Epidermal melanocyte (primary cell): ENCODE data around the gene ACE.

Experiments
- DNase-seq: peaks from one replicate; pipeline ENCODE4 v3.0.0; 2011; ENCODE audit warnings: low spot score; ENCODE audit not compliant: insufficient read length

ACE gene

DNA sequence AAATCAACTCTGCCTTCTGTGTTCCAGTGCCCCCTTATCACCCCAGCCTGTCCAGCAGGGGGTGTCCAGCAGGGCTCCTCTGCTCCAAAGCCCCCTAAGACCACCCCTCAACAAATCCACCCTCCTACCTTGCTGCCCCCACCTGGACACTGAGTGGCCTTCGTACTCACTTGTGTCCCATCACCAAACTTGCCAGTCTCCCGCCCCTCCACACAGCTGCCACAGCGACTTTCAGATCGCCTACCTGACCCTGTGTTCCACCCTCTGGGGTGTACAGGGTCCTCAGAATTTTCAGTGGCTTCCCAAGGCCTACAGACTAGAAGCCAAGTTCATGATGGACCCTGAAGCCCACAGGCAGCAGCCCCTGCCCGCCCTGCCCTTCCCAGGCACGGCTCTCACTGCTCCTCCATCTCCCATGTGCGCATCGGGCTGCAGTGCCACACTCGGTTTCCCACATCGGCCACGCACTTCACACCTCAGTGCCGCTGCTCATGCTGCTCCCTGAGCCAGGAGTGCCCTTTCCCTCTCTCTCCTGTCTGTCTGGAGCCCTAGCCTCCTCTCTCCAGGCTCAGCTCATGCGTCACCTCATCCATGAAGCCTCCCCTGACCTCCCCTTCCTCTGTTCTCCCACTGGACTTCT lies 58.1 kb downstream of the ACE start:
- DNase-seq = no peak

DNA sequence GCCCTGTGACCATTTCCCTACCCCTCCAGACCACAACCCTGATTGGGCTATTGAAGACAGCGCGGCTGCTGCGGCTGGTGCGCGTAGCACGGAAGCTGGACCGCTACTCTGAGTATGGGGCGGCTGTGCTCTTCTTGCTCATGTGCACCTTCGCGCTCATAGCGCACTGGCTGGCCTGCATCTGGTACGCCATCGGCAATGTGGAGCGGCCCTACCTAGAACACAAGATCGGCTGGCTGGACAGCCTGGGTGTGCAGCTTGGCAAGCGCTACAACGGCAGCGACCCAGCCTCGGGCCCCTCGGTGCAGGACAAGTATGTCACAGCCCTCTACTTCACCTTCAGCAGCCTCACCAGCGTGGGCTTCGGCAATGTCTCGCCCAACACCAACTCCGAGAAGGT lies 58.8 kb downstream of the ACE start:
- no peak for DNase-seq

DNA sequence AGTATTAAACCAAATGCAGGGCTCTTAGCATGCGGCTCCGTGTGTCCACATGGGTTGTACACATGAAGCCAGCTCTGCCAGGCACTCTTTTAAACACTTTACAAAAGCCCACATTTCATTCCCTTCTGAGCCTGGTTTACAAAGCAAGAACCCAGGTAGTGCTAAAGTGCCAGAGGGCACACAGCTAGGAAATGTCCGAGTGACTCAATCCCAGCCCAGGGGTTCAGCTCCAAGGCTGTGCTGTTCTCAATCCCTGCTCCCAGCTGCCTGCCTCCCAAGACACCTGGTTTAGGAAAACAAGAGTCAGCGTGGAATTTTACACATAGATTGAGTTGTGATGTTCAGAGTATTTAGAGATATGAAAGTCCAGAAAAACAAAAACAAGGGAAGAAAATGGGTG lies 60.1 kb downstream of the ACE start:
- DNase-seq = no peak

DNA sequence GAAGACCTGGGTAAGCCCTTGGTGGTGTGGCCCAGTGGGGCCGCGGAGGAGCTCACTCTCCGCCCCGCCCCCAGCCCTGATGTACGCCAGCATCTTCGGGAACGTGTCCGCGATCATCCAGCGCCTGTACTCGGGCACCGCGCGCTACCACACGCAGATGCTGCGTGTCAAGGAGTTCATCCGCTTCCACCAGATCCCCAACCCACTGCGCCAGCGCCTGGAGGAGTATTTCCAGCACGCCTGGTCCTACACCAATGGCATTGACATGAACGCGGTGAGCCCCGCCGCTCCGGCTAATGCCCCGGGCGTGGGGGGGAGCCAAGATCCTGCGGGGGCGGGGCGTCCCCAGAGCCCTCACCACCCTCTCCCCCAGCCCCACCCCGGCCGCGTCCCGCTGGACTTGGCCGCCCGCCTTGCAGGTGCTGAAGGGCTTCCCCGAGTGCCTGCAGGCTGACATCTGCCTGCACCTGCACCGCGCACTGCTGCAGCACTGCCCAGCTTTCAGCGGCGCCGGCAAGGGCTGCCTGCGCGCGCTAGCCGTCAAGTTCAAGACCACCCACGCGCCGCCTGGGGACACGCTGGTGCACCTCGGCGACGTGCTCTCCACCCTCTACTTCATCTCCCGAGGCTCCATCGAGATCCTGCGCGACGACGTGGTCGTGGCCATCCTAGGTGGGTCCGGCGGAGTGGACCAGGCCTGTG lies 61.3 kb downstream of the ACE start:
- DNase-seq = no peak

DNA sequence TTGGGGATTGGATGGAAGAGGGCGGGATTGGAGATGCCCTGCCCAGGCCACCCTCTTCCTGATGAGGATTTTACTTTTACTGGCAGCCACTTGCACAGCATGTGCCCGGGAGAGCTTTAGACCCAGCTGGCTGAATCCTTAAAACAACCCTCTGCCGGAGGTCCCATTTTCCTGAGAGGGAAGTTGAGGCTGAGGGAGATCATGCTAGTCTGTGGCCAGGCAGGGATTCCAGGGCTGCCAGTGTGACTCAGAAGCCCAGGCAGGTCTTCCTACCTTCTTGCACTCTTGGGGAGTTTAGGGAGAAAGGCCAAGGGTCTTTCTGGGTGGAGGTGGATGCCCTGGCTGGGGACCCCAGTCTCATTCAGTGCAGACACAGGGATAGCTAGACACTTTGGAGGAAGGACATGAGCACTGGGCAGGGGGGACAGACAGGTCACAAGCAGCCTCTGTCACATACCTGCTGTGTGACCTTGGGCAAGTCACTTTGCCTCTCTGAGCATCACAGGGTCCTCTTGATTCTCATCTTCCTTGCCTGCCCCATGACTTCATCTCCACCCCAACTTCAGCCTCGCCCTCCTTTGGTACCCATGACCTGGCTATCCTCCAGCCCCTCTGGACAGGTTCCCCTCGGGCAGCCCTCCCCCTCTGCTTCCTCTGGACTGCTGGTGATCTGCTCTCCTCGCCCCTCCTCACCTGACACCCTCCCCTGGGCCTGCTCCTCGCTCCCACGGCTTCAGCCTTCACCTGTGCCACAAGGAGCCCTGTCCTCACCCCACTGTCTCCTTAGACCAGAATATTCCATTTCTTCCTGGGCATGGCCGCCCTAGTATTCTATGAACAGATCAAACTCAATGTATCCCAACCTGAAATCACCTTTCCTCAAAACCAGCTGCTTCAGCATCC lies 62.1 kb downstream of the ACE start:
- DNase-seq = no peak

DNA sequence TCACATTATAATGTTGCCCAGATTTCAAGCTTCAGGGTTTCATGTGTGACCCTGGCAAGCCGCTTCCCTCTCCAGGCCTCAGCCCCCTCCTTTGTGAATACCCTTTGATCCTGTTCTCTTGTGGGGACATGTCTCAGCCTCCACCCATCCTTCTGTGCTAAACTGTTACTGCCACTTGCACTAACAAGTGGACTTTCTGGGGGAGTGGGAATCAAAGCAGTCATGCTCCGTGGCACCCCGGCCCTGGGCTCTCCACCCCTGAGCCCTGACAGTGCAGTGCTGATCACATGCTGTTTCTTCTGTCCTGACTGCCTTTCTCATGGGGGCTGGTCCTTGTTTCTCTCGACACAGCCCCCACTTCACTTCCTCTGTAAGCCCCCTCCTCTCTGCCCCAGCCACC lies 63.7 kb downstream of the ACE start:
- DNase-seq = no peak

DNA sequence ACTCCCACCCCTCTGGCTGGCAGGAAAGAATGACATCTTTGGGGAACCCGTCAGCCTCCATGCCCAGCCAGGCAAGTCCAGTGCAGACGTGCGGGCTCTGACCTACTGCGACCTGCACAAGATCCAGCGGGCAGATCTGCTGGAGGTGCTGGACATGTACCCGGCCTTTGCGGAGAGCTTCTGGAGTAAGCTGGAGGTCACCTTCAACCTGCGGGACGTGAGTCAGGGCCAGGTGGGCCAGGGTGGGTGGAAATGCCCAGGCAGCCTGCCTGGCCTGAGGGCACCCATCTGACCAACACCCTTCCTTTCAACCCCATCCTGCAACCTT lies 65.3 kb downstream of the ACE start:
- no peak for DNase-seq

DNA sequence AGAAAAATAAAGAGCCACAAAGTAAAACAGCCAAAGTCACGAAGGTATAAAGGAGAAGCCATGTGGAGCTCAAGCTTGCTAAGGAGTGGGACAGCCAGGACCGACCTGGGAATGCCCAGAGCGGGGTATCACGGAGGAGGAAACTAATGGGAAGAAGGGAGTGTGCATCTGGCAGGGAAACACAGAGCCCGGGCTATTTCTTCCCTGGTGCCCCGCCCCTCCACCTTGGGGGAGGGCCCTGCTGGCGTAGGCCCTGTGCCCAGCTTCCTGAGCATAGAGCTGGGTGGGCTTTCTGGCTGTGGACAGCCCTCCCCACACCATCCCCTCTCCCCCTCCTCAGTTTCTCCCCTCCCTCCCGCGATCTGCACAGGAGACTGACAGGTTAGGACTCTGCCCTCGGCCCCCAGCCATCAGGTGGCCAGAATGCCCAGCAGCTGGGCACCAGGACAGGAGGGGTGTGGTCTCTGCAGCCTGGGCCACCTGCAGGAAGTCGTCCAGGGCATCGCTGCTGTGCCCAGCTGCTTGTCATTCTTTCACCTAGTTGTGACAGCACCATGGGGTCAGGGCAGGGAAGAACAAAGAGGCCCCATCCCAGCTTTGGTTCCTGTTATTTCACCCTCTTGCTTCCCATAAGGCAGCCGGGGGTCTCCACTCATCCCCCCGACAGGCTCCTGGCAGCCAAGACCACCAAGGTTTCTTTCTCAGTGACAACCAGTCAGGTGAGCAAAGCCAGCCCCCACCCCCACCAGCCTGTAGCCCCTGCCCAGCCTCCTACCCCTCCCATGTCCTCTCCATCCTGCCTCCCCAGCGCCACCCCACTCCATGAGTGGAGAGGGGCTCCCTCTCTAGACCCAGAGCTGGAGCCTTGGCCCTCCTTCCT lies 66.3 kb downstream of the ACE start:
- no peak for DNase-seq

DNA sequence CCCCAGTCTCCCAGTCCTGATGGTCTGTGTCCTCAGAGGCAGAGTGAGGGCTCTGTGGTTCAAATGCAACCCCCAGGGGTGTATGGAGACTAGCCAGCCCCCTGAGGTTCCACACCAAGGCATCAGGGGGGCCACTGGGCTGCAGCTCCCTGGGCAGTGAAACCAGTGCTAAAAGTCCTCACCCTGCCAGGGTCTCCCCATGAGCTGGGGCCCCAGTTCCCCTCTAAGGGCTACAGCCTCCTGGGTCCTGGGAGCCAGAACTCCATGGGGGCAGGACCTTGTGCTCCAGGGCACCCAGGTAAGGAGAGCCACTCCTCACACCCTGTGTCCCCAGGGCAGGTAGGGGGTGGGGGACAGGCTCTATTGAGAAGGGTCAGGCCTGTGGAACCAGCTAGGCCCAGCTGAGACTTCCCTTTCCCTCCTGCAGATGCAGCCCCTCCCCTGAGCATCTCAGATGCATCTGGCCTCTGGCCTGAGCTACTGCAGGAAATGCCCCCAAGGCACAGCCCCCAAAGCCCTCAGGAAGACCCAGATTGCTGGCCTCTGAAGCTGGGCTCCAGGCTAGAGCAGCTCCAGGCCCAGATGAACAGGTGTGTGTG lies 67.1 kb downstream of the ACE start:
- no peak for DNase-seq

DNA sequence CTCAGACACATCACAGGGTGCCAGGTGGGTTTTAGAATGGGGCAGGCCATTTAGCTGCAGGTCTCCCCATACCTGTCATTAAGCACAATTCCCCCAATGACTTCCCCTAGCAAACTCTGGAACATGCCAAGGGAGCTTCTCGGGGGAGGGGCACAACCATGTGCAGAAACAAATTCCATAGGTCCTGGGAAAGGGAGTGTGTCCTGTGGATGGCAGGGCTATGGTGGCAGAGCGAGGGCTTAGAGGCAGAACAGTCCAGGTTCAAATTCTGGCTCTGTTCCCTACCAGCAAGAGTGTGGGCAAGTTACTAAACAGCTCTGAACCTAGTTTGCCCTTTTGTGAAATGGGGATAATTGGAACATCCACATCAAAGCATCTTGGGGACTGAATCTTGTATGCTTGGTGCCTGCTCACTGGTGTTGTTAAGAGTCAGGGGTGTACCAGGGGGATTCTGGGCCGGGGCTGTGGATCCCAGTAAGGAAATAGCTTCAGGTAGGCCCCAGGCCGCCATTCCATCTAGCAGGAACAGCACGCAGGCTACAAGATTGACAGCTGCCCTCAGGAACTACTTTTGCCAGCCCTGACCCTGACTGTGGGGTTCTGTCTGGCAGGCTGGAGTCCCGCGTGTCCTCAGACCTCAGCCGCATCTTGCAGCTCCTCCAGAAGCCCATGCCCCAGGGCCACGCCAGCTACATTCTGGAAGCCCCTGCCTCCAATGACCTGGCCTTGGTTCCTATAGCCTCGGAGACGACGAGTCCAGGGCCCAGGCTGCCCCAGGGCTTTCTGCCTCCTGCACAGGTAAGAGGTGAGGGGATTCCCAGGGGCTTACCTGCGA lies 67.8 kb downstream of the ACE start:
- DNase-seq = no peak

DNA sequence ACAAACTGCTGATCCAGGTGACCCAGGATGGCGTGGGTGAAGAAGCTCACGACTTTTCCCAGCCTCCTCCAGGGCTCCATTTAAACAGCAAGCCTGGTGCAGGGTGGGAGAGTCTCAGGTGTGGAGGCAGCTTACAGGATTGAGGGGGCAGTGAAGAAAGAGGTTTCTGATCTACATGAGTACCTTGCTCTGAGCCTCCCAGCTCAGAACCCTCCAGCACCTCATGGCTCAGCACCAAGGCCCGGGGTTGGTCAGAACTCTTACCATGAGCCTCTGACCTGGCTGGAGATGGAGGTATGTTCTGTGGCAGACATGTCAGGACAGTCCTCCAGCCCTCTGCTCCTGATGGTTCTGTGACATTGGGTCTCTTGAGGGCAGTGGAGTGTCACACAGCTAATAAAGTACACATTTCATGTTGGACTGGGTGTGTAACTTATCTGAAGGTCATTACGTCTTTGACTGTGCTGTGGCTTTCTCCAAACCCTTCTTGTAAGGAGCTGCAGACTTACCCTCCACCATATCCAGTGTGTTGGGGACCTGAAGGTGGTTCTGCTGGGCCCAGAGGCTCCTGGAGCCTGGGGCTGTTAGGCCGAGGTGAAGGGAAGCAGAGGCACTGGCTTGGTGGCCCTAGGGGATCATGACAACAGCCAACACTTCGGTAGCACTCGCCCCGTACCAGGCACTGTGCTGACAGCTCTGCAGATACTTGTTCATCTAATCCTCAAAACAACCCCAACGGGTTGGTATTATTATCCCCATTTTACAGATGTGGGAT lies 69.6 kb downstream of the ACE start:
- no peak for DNase-seq

DNA sequence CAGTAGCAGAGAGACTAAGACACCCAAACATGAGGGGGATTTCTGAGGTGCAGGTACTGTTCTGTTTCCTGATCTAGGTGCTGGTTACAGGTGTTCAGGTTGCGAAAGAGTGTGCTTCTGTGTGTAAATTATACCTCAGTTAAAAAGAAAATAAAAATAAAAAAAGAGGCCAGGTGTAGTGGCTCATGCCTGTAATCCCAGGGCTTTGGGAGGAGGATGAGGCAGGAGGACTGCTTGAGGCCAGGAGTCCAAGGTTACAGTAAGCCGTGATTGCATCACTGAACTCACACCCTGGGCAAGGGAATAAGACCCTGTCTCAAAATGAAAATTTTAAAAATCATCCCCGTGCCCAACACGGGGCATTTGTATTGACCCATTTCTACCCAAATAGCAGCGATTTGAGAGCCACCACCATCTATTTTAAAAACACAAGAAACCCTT lies 70.2 kb downstream of the ACE start:
- DNase-seq = no peak
